Fibroblast of skin of left biceps (primary cell): ENCODE data around the gene B4GALNT4.
"Not testable (repeated sequence)": the region's sequence is repeated elsewhere in the genome, so short reads cannot be mapped to it uniquely, and the experiment has no call there.

Experiments
- DNase-seq, 2 experiments: peaks; one replicate each; pipeline ENCODE4 v3.0.0-alpha.2; 2013; ENCODE audit warnings: low read depth in 2 of 2

B4GALNT4 gene

GRCh38 chr11:420054-420910 is 51.0 kb downstream of the B4GALNT4 start:
- no peak for DNase-seq

DNA sequence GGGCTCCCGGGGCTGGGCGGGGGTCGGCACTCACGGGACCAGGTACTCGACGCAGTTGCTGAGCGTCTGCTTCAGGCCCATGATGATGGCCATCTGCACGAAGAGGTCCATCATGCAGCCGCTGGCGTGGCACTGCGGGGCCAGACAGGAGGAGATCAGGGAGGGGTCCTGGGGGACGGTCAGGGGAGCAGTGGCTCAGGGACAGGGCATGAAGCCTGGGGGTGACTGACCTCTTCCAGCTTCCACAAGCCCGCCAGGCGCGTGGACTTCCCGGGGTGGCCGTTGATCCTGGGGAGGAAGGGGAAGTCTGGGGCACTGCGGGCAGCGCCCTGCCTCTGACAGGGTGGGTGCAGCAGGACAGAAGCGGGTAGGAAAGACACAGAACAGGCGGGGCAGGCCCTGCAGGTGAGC is 51.6 kb downstream of the B4GALNT4 start:
- no peak for DNase-seq

DNA sequence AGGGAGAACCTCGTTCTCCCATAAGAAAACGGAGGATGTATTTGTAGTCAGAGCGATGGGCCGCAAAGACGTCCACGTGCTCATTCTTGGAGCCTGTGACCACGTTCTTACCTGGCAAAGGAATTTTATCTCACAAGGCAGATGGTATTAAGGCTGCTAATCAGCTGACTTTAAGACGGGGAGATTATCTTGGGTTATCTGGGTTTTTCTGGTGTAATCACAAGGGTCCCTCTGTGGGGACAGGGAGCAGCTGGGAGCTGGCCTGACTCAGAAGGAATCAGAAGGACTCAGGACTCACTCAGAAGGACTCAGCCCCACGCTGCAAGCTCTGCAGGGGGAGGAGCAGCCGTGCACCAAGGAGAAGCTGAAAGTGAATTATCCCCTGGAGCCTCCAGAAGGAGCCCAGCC is 53.0 kb downstream of the B4GALNT4 start:
- no peak for DNase-seq

DNA sequence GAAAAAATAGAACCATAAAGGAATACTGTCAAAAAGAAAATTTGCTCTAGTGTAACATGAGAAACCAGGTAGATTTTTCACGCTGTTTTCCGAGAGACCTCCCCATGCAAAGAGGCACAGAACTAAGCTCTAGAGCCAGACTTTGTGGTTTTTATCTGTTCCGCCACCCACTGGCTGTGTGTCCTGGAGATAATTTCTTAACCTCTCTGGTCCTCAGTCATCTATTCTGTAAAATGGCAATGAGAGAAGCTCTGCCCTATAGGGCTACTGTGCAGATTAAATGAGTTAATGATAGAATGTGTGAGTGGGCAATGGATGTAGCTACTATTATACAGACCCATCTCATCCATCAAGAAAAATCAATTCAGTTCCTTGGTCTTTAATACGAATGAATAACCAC is 54.9 kb downstream of the B4GALNT4 start:
- no peak for DNase-seq

DNA sequence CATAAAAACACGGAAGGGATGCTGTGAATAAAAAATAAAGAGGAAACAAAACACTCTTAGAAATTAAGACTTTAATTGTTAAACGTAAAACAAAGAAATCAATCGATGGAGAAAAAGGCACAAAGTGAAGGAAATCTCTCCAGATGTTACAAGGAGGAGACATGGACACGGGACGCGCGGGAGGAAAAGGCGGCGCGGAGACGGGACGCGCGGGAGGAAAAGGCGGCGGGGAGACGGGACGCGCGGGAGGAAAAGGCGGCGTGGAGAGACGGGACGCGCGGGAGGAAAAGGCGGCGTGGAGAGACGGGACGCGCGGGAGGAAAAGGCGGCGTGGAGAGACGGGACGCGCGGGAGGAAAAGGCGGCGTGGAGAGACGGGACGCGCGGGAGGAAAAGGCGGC is 55.5 kb downstream of the B4GALNT4 start:
- DNase-seq = not testable (repeated sequence)

GRCh38 chr11:425301-425700 is 56.0 kb downstream of the B4GALNT4 start:
- no peak for DNase-seq

GRCh38 chr11:426851-427250 is 57.6 kb downstream of the B4GALNT4 start:
- DNase-seq = no peak

DNA sequence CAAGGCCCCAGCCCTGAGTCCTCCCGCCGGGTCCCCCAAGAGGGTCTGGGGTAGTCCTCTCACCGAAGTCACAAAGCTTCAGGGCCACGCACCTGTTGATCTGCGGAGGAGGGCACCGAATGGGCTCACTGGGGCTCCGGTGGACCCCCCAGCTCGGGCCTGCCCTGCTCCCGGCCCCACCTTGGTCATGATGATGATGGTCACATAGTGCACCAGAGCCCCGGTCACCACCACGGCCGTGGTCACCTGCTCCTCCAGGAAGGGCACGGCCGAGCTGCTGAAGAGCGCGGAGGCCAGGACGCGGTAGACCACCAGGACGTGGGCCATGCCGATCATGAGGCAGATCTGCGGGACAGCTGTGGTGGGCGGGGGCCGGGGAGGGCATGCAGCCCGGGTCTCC is 59.0 kb downstream of the B4GALNT4 start:
- no peak for DNase-seq

GRCh38 chr11:429391-429790 is 60.1 kb downstream of the B4GALNT4 start:
- DNase-seq = no peak

- no peak for DNase-seq
These were observed 60.7 kb downstream of the B4GALNT4 start for GRCh38 chr11:429931-430456.
